ENCODE data around the gene ITIH1. TPM values are rescaled to one million over a fixed set of nuclear protein-coding genes. Genes with fewer than 3 reads are reported as not detected.

Gene ITIH1
- polyA plus RNA-seq, 1 experiment, result not detected

- no peak for TF ChIP-seq CTCF (IDR thresholded peaks at IDR 0.05; ENCODE audit: insufficient read depth, low read depth, low read length)
- Histone ChIP-seq H3K4me3 (ENCODE audit: low read depth, low read length) (no peak overlapping the region), H3K27me3 (ENCODE audit: control insufficient read depth, insufficient read depth, low read length) (no peaks in the 10 kb centered on the region; the same call in 1 of the 2 replicates), H3K36me3 (ENCODE audit: control insufficient read depth, insufficient read depth, low read length) (no peaks in the 10 kb centered on the region)
- DNase-seq (ENCODE audit: low read depth), result no peak
- ChIA-PET POLR2A (no interaction called here), CTCF (interaction anchor here (1.0 to 2.2 kb wide), 2 partner anchors 10 to 19 kb away, joined by 3 to 8 read pairs; no protein-coding TSS in a partner anchor)
Measured at GRCh38 chr3:52801839-52802238, 24.4 kb downstream of the ITIH1 start.

- Histone ChIP-seq H3K4me3 (ENCODE audit: low read depth, low read length) (no peak overlapping the region), H3K36me3 (ENCODE audit: control insufficient read depth, insufficient read depth, low read length) (no peaks in the 10 kb centered on the region), H3K27me3 (ENCODE audit: control insufficient read depth, insufficient read depth, low read length) (peaks cover 1% of the 10 kb centered on the region)
- ChIA-PET POLR2A (no interaction called here), CTCF (no interaction called here)
- no peak for TF ChIP-seq CTCF (IDR thresholded peaks at IDR 0.05; ENCODE audit: insufficient read depth, low read depth, low read length)
- no peak for DNase-seq (ENCODE audit: low read depth)
Measured at GRCh38 chr3:52805270-52806039, 28.1 kb downstream of the ITIH1 start.

GRCh38 chr3:52809149-52809548, 31.8 kb downstream of the ITIH1 start:
- CTCF ChIA-PET, result interaction anchor here (1.1 to 1.7 kb wide), 3 partner anchors 10 to 12 kb away, joined by 4 to 6 read pairs (median 5); no protein-coding TSS in a partner anchor
- TF ChIP-seq CTCF (IDR thresholded peaks at IDR 0.05; ENCODE audit: insufficient read depth, low read depth, low read length), result no peak
- DNase-seq (ENCODE audit: low read depth), result no peak
- peaks cover 3% of the 10 kb centered on the region for H3K27me3 ChIP-seq (ENCODE audit: control insufficient read depth, insufficient read depth, low read length)
- no peaks in the 10 kb centered on the region for H3K36me3 ChIP-seq (ENCODE audit: control insufficient read depth, insufficient read depth, low read length)
- POLR2A ChIA-PET, result no interaction called here
- H3K4me3 ChIP-seq (ENCODE audit: low read depth, low read length), result no peak overlapping the region

GRCh38 chr3:52809662-52810377, 32.4 kb downstream of the ITIH1 start:
- DNase-seq (ENCODE audit: low read depth), result no peak
- H3K4me3 ChIP-seq (ENCODE audit: low read depth, low read length), result no peak overlapping the region
- no peaks in the 10 kb centered on the region for H3K36me3 ChIP-seq (ENCODE audit: control insufficient read depth, insufficient read depth, low read length)
- no peak for TF ChIP-seq CTCF (IDR thresholded peaks at IDR 0.05; ENCODE audit: insufficient read depth, low read depth, low read length)
- ChIA-PET POLR2A (no interaction called here), CTCF (interaction anchor here (1.1 to 1.7 kb wide), 3 partner anchors 10 to 11 kb away, joined by 4 to 6 read pairs (median 5); no protein-coding TSS in a partner anchor)
- peaks cover 3% of the 10 kb centered on the region for H3K27me3 ChIP-seq (ENCODE audit: control insufficient read depth, insufficient read depth, low read length)

- no peak for DNase-seq (ENCODE audit: low read depth)
- ChIA-PET POLR2A (no interaction called here), CTCF (interaction anchor here (2.9 kb wide), 1 partner anchor 10 kb away, joined by 9 read pairs; no protein-coding TSS in a partner anchor)
- no peak overlapping the region for H3K4me3 ChIP-seq (ENCODE audit: low read depth, low read length)
- H3K36me3 ChIP-seq (ENCODE audit: control insufficient read depth, insufficient read depth, low read length), result no peaks in the 10 kb centered on the region
- H3K27me3 ChIP-seq (ENCODE audit: control insufficient read depth, insufficient read depth, low read length), result peaks cover 3% of the 10 kb centered on the region
- no peak for TF ChIP-seq CTCF (IDR thresholded peaks at IDR 0.05; ENCODE audit: insufficient read depth, low read depth, low read length)
Measured at GRCh38 chr3:52810923-52811322, 33.5 kb downstream of the ITIH1 start.
